Left renal cortex interstitium (tissue), 4 donors: Measurements from ENCODE around the gene RHEBL1. TPM values are rescaled to one million over a fixed set of nuclear protein-coding genes. Genes with fewer than 3 reads are reported as not detected.

Experiments
- DNase-seq, 4 donors: peaks; one replicate each; pipeline ENCODE4 v3.0.0-alpha.2; 2013; ENCODE audit warnings: low read depth in 4 of 4, low spot score in 2 of 4, missing footprints in 1 of 4
- polyA plus RNA-seq, 4 donors: library from polyadenylated mRNA; unstranded; fragments of 120-200 nt; gene quantifications; one replicate each; pipeline ENCODE4 v1.2.1, GENCODE V29; 2013; ENCODE audit not compliant: insufficient read length in 4 of 4

RHEBL1 gene
- polyA plus RNA-seq, 4 donors: 1.3 to 2.4 (median 1.8) TPM

- DNase-seq: no peak
These were observed 45.2 kb downstream of the RHEBL1 start for GRCh38 chr12:49024543-49024942.

GRCh38 chr12:49023812-49024211 is 46.0 kb downstream of the RHEBL1 start:
- DNase-seq: no peak

- DNase-seq: no peak
These were observed 47.1 kb downstream of the RHEBL1 start for GRCh38 chr12:49022558-49023178.

GRCh38 chr12:49021292-49021915 is 48.4 kb downstream of the RHEBL1 start:
- no peak for DNase-seq

GRCh38 chr12:49020441-49020840 is 49.3 kb downstream of the RHEBL1 start:
- DNase-seq: no peak

GRCh38 chr12:49019443-49020324 is 50.1 kb downstream of the RHEBL1 start:
- DNase-seq: no peak

- no peak for DNase-seq
These were observed 50.7 kb downstream of the RHEBL1 start for GRCh38 chr12:49019120-49019430.

- peak; percentile 88 to 95 (median 94) for DNase-seq
These were observed 51.3 kb downstream of the RHEBL1 start, which contains the start of gene PRKAG1 for GRCh38 chr12:49018261-49019119. TSS of gene PRKAG1 (minus strand) at chr12:49018776. CDS start at chr12:49018740, 36 bp downstream.

GRCh38 chr12:49017891-49018260 is 51.9 kb downstream of the RHEBL1 start:
- DNase-seq: no peak

GRCh38 chr12:49015196-49015595 is 54.6 kb downstream of the RHEBL1 start:
- no peak for DNase-seq

Other genes with a start within 250 kb of the RHEBL1 start
- gene DDX23, start 217.8 kb downstream of the RHEBL1 start, polyA plus RNA-seq: 100 to 1,000 TPM in 3 of 4 donors, 10 to 100 TPM in 1; 88.3 to 111 (median 109) TPM
- 1 to 10 TPM; 2.7 to 3.7 (median 3.3) TPM for gene RND1, start 204.1 kb downstream of the RHEBL1 start, polyA plus RNA-seq
- 10 to 100 TPM in 3 of 4 donors, 1 to 10 TPM in 1; 9.0 to 22.6 (median 16.1) TPM for gene FKBP11, start 144.5 kb downstream of the RHEBL1 start, polyA plus RNA-seq
- gene ARF3, start 112.5 kb downstream of the RHEBL1 start, polyA plus RNA-seq: 100 to 1,000 TPM; 129 to 147 (median 136) TPM
- under 1 TPM; 0.07 to 0.16 (median 0.08) TPM for gene WNT10B, start 98.2 kb downstream of the RHEBL1 start, polyA plus RNA-seq
- gene WNT1, start 91.7 kb downstream of the RHEBL1 start, polyA plus RNA-seq: not detected
- 10 to 100 TPM; 74.2 to 97.8 (median 84.6) TPM for gene DDN, start 70.6 kb downstream of the RHEBL1 start, polyA plus RNA-seq
- 10 to 100 TPM; 70.5 to 89.8 (median 77.6) TPM for gene PRKAG1, start 51.2 kb downstream of the RHEBL1 start, polyA plus RNA-seq
- 10 to 100 TPM; 31.8 to 65.9 (median 49.3) TPM for gene KMT2D, start 9.2 kb downstream of the RHEBL1 start, polyA plus RNA-seq
- under 1 TPM; 0.30 to 0.55 (median 0.50) TPM for gene DHH, start 24.8 kb upstream of the RHEBL1 start, polyA plus RNA-seq
- gene LMBR1L, start 40.9 kb upstream of the RHEBL1 start, polyA plus RNA-seq: 100 to 1,000 TPM in 1 of 4 donors, 10 to 100 TPM in 3; 57.2 to 103 (median 73.3) TPM
- gene TUBA1B, start 61.4 kb upstream of the RHEBL1 start, polyA plus RNA-seq: 1,000 to 10,000 TPM in 3 of 4 donors, 100 to 1,000 TPM in 1; 921 to 1,230 (median 1,081) TPM
- gene TUBA1A, start 119.1 kb upstream of the RHEBL1 start, polyA plus RNA-seq: 100 to 1,000 TPM; 357 to 552 (median 456) TPM
- gene TUBA1C, start 195.1 kb upstream of the RHEBL1 start, polyA plus RNA-seq: 100 to 1,000 TPM in 3 of 4 donors, 10 to 100 TPM in 1; 95.6 to 152 (median 142) TPM
- gene PRPH, start 225.2 kb upstream of the RHEBL1 start, polyA plus RNA-seq: under 1 TPM in 2 of 4 donors, not detected in 2; 0.59 to 0.99 TPM